GM12891 (cell line): ENCODE results near the gene KRTAP10-7.

ENCODE experiments used
- POLR2A ChIP-seq: IDR thresholded peaks from 2 replicates; pipeline ENCODE4 v1.6.1; 2011; ENCODE audit warnings: low read depth, low read length, control low read depth
- POLR2AphosphoS5 ChIP-seq: IDR thresholded peaks from 2 replicates; pipeline ENCODE4 v1.6.1; 2011; ENCODE audit warnings: low read depth, low read length, control low read depth
- TAF1 ChIP-seq: IDR thresholded peaks from 2 replicates; pipeline ENCODE4 v1.6.1; 2011; ENCODE audit warnings: low read depth, low read length, control low read depth

DNA sequence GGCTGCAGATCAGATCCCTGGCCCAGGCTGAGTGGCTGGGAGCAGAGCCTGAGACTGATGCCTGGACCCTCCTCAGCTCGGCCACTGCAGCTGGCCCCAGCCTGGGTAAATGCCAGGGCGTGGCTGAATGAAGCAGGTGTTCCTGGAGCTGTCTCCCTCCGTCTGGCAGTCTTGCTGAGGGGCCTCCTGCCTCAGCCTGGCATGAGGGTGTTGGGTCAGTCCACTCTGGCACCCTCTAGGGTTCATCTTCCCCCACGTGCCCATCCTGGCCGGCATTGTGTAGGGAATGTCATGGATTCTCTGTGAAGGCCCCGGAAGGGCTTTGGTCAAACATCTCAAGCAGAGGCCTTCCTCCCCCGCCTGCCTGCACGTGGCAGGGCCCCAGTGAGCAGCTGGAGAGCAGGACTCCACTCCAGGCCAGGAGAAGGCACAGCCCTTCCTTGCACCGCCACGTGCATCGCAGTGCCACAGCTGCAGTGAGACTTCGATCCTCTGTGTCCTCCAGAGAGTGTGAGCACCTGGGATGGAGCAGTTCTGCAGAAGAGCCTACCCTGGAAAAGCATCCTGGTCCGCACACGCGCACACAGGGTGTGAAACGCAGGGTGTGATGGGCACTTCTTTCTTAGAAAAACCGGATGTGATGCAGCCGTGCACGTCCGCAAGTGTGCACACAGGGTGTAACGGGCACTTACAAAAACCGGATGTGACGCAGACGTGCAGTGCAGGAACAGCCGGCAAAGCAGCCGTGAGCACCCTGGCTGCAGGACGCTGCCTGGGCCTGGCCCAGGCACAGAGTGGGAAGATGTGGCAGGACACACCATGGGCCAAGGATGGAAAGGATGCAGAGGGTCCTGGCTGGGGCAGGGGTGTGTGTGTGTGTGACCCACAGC lies 31.5 kb upstream of the KRTAP10-7 start:
- TF ChIP-seq POLR2A, result no peak
- TF ChIP-seq POLR2AphosphoS5, result no peak
- TF ChIP-seq TAF1, result no peak
